ENCODE results near the gene ADAMTSL3.

DNA sequence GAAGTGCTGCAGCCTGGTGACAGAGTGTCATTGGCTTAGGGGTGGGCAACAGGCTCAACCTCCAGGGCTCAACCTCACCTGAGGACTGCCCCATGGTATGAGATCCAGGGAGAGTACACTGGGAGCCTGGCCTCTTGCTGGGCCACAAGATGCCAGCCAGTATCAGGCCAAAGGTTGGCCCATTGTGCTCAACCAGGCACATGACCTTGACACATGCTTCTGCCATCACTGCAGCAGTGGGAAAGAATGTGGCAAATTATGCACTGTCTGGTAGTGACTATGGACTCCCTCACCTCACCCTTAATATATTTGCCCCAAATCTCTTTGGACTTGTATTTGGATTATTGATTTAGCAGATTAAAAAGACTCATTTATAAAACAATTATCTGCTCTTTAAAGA is 347.7 kb downstream of the ADAMTSL3 start:
- TF ChIP-seq ZFX (IDR thresholded peaks at IDR 0.05; ENCODE audit: borderline replicate concordance): no peak
- TF ChIP-seq CTCF (IDR thresholded peaks at IDR 0.05): no peak
